GM12873 (cell line): Measurements from ENCODE around the gene PODXL.

Experiments used
- TF ChIP-seq, protein P1 (sequence below): IDR thresholded peaks from 2 replicates; pipeline ENCODE4 v1.5.1; 2012; ENCODE audit warnings: low read depth, mild to moderate bottlenecking, moderate library complexity, low read length, control low read depth; ENCODE audit not compliant: insufficient read depth; ENCODE audit errors: missing control alignments

PODXL gene

DNA sequence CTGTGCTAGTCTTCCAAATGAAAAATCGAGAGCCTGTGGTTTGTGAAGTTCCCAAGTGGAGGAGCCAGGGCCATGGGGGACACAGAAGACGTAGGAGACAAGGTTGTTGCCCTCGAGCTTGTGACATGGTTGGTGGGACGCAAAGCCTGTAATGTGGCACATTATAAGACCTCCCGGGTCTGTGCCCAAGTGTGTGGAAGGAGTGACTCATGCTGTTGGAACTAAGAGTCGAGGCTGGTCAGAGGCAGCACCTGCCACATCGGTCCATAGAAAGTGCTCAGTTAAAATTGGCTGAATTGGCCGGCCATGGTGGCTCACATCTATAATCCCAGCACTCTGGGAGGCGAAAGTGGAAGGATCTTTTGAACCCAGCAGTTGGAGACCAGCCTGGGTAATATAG lies 27.0 kb upstream of the PODXL start:
- TF ChIP-seq, protein P1, sequence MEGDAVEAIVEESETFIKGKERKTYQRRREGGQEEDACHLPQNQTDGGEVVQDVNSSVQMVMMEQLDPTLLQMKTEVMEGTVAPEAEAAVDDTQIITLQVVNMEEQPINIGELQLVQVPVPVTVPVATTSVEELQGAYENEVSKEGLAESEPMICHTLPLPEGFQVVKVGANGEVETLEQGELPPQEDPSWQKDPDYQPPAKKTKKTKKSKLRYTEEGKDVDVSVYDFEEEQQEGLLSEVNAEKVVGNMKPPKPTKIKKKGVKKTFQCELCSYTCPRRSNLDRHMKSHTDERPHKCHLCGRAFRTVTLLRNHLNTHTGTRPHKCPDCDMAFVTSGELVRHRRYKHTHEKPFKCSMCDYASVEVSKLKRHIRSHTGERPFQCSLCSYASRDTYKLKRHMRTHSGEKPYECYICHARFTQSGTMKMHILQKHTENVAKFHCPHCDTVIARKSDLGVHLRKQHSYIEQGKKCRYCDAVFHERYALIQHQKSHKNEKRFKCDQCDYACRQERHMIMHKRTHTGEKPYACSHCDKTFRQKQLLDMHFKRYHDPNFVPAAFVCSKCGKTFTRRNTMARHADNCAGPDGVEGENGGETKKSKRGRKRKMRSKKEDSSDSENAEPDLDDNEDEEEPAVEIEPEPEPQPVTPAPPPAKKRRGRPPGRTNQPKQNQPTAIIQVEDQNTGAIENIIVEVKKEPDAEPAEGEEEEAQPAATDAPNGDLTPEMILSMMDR = no peak

GRCh38 chr7:131581241-131582051 lies 25.0 kb upstream of the PODXL start:
- TF ChIP-seq, protein P1 = no peak

GRCh38 chr7:131578602-131579001 lies 22.2 kb upstream of the PODXL start:
- TF ChIP-seq, protein P1 = no peak

- TF ChIP-seq, protein P1 = no peak
Measured at GRCh38 chr7:131574741-131575140, 18.3 kb upstream of the PODXL start.

DNA sequence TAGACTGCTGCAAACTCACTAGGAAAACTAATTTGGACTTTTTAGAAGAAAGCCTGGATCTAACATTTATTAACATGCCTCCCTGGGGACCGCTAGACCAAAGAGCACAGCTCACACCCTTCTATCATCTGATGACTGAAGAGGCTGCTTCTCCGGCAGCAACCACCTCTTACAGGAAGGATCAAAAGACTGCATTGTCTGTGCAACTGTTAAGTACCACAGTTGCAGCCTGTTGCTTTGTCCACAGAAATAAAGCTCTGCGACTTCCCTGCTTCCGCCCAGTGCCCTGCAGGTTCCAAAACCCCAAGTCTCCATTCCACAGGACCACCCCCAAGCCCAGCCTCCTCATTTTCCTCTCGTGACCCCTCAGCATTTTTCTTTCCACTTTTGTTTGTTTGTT lies 14.0 kb upstream of the PODXL start:
- TF ChIP-seq, protein P1 = no peak

- TF ChIP-seq, protein P1 = no peak
Measured at GRCh38 chr7:131568970-131569369, 12.5 kb upstream of the PODXL start.

GRCh38 chr7:131568510-131568909 lies 12.1 kb upstream of the PODXL start:
- TF ChIP-seq, protein P1 = no peak

DNA sequence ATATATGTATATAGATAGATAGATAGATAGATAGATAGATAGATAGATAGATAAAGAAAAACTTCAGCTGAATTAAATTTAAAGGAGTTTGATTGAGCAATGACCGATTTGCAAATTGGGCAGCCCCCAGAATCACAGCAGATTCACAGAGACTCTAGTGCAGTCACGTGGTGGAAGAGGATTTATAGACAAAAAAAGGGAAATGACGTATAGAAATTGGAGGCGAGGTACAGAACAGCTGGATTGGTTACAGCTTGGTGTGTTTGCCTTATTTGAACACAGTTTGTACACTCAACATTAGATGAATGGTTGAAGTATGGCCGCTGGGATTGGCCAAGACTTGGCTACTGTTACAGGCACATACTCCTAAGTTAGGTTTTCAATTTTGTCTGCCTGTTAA lies 8.2 kb upstream of the PODXL start:
- TF ChIP-seq, protein P1 = no peak
